KG1 (cell line): ENCODE data around the gene SUN2.

Source experiments
- DNase-seq: peaks from one replicate; lab custom pipeline; 2025; lab: John Stamatoyannopoulos, UW

The SUN2 gene

DNA sequence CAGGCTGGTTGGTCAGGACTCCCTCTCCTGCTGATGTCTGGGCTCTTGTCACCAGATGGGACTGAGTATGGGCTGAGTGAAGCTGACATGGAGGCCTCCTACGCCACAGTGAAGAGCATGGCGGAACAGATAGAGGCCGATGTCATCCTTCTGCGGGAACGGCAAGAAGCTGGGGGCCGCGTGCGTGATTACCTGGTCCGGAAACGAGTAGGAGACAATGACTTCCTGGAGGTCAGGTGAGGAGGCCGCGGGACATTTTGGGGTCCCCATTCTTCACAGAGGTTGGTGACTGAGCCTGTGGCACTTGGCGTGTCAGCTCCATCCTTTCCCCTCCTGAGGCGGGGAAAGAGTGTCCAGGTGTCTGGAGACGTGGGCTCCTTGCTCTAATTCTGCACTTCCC, 39.9 kb downstream of the SUN2 start:
- no peak for DNase-seq

GRCh38 chr22:38715176-38715764, 40.5 kb downstream of the SUN2 start:
- DNase-seq: no peak

- DNase-seq: no peak
Observed at GRCh38 chr22:38713921-38714320, 41.9 kb downstream of the SUN2 start.

- no peak for DNase-seq
Observed at GRCh38 chr22:38712486-38713207, 43.2 kb downstream of the SUN2 start.

DNA sequence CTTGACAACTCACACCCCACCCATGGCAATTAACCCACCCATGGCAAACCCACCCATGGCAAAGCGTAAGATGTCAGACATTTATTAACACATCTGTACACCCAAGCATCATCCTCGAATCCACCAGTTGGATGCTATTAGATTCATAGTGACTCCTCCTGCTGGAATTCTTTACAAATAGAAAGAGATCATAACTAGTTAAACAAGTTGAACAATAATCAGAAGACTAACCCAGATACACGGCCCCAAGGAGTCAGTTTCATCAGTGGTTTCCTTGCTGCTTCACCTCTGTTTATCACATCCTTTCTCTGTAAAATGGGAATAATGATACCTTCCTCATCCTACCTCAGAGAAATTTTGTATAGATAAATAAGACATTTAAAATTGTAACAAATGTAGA, 44.9 kb downstream of the SUN2 start:
- DNase-seq: no peak

GRCh38 chr22:38710351-38710750, 45.4 kb downstream of the SUN2 start:
- no peak for DNase-seq

DNA sequence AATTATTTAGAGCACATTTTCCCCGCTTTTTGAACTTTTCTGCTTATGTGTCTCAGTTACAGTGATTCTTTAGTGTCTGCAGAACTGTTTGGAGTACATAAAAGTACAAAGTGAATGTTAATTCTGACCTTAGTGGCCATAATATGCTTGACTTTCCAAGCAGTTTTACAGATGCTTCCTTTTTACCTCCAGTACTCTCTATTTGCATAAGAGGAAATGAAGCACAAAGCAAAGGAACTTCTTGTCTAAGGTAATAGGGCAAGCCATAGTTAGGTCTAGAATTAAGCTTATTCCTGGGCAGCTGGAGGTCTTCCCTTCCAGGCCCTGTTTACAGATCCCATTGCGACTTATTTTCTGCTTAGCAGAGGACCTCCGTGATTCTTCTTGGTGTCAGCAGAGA, 46.5 kb downstream of the SUN2 start:
- no peak for DNase-seq

- no peak for DNase-seq
Observed at GRCh38 chr22:38707984-38708383, 47.8 kb downstream of the SUN2 start.

DNA sequence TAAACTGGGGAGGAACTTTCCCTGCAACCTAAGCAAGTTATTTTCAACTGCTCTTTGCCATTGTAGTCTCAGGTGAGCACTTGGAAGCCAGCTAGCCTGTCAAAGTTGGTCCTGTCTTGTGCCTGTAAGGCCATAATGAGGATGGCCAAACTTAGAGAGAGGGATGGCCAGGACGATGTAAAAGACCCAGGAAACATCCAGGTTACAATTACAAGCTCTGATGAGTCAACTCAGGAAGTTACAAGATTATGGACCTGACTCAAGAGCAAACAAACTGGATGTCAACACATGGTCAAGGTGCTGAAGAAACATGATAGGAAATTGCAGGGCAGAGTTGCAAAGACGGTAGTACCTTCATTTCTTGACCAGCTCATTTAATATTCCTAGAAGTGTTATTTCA, 48.5 kb downstream of the SUN2 start:
- no peak for DNase-seq

DNA sequence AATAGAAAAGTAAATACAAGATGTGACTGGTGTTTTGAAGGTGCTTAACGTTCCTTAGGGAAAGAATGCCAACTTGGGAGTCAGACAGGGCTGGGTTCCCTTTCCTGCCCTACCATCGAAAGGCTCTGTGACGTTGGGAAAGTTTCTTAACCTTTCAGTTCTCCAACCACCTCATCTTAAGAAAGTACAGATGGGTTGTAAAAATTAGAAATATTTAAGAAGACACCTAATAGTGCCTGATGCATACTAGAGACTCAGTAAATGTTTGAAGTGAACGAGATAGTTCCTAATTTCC, 49.0 kb downstream of the SUN2 start:
- no peak for DNase-seq

GRCh38 chr22:38706101-38706900, 49.5 kb downstream of the SUN2 start:
- DNase-seq: no peak

DNA sequence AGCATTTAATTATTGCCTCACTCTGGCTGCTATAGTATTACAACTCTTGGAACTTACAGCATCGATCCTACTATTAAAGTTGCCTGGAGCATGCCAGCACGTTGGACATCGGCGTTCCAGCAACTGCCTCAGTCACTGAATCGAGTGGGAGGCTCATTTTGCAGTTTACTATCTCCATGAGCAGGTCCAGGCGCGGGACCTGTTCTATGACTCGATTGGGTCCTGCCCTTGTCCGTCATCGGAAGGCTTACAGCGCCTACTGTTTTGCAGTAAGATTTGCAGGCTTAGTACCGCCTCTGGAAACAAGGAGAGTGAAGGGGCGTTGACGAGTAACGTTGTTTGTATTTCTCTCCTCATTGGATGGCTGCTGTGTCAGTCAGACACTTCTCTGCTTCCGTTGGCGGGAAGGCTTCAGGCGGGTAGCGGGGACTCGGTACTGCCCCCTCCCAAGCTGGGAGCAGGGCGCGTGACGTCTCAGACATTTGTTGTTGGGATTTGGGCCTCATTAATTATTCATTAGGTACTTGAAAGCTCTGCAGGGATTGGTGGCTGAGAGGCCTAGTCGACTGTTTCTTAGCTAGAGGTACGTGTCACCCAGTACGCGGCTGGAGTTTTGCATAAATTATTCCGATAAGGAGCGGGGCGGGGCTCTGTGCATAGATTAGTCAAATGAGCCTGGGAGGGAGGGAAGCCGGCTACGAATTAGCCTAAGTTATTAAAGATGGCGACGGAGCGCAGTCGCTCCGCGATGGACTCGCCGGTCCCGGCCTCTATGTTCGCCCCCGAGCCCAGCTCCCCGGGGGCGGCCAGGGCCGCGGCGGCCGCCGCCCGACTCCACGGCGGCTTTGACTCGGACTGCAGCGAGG, 50.3 kb downstream of the SUN2 start, which contains the start of gene GTPBP1:
TSS of gene GTPBP1 (plus strand) at position 710 of the 866 bp plus-strand sequence. CDS start at position 722, 12 bp downstream.
- DNase-seq: peak; percentile 100

- DNase-seq: no peak
Observed at GRCh38 chr22:38704654-38705234, 51.1 kb downstream of the SUN2 start.

GRCh38 chr22:38700789-38701628, 54.8 kb downstream of the SUN2 start, which contains the start of gene JOSD1:
Gene JOSD1, minus strand, starts transcription at chr22:38700943. Its CDS starts 956 bp downstream, at chr22:38699987.
- peak; percentile 85 for DNase-seq

DNA sequence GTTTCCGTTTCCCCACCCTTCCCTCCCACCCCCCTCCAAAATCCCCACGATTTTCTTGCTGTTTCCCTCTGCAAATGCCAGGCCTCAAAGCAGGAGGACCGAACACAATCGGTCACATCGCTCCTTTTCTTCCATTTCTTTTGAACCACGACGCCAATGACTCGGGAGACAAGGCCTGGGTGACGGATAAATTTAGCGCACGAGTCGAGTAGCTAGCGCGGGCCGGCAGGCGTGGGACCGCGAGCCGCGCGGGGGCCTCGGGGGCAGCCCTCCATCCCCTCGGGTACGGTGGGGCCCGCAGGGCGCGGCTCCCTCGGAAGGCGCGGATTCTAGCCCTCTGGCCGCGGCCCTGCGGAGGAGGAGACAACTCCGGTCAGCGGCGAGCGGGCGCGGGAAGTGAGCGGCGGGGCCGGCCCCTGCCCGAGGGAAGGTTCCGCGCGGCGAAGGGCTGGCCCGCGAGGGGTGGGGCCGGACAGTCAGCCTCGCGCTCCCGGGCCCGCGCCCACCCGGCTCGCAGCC, 55.5 kb downstream of the SUN2 start:
- no peak for DNase-seq

DNA sequence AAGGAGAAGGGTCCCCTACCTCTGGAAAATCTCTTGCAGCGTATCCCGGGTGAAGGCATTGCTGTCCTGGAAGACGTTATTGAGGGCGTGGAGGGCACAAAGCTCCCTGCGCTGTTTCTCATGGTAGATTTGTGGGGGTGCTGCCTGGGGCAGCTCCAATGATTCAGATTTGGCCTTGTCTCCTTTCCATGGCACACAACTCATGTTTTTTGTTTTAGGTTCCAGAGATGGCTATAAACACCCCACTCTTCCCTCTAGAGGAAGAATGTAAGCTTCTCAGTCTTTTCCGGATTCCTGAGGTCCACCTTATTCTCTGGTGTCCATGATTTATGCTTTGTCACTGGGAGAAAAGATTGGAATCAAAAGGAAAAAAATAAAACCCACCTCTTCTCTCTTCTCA, 56.0 kb downstream of the SUN2 start:
- no peak for DNase-seq

DNA sequence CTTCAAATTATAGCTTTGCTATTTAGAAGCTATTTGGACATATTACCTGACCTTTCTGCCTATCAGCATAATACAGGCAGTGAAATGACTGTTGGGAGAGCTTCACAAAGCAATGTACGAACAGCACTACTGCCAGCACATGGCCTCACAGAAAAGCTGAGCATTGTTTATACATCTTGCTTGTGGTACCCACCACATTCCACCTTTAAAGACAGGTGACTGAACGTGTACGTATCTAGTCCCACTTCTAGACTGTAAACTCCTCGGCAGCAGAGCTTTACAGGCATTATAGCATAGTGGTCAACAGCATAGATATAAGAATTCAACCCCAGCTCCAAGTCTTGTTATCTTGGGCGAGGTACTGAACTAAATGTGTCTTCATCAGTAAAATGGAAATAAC, 56.7 kb downstream of the SUN2 start:
- no peak for DNase-seq

DNA sequence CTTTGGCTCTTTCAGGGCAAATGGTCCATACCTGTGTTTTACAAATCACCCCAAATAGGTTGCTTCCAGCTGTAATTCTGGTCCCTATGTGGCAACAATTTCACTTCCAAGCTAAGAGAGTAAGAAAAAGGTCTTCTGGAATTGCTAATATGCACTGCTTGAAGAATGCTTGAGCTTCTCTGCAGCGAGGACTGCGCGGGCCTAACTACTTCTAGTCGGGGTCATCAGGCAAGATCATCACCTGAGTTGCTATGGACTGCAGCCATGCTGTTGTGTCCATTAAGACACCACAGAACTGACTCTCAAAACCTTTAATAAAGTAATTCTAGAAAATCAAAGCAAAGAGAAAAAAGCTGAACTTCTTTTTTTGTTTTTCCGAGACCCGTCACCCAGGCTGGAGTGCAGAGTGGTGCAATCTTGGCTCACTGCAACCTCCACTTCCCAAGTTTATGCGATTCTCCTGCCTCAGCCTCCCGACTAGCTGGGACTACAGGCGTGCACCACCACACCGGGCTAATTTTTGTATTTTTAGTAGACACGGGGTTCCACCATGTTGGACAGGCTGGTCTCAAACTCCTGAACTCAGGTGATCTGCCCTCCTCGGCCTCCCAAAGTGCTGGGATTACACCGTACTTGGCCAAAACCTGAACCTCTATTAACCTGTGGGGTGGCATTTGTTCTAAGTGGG, 57.2 kb downstream of the SUN2 start:
- DNase-seq: no peak

DNA sequence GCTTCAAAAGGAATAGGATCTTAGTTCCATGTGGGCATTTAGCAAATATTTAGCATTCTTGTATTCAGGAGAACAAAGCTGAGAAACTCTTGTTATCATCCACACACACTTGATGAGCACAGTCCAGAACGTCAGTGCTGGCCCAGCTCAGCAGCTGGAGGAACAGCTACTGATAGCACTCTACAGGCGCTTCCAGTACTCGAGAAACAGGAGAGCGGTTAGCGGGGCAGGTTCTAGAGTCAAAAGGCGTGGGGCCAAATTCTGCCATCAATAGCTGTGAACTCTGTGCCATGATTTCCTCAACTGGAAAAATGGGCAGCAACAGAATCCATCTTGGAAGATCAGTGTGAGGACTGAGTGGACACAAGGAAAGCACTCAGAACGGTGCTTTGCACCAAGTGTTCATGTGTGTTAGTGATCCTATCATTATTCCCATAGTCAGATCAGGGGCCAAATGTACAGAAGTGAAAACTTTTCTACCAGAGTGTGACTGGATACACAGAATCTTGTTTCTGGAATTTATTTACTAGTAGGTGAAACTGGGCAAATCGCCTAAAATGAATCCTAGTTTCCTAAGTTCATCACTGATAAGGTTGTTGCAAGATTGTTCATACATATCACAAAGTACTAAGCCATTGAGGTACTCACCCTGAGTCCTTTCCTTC, 58.2 kb downstream of the SUN2 start:
- DNase-seq: no peak
